ENCODE data around the gene CASP3. TPM values are rescaled to one million over a fixed set of nuclear protein-coding genes. Genes with fewer than 3 reads are reported as not detected.
A peak's percentile ranks its signal among the peaks of the same experiment; 100 is the strongest.
"Not testable (repeated sequence)": the region's sequence is repeated elsewhere in the genome, so short reads cannot be mapped to it uniquely, and the experiment has no call there.

CASP3 gene
- total RNA-seq, 1 experiment from 2014 or later: 13.2 TPM

- Histone ChIP-seq H3K4me1 (ENCODE audit: insufficient read depth, low read length) (no peaks in the 10 kb centered on the region), H3K9me3 (ENCODE audit: low read length) (no peaks in the 10 kb centered on the region), H3K79me2 (ENCODE audit: low read length) (no peaks in the 10 kb centered on the region), H3K27ac (ENCODE audit: low read length) (no peak overlapping the region), H2AFZ (ENCODE audit: low read length) (no peak overlapping the region), H3K4me3 (ENCODE audit: low read length) (no peak overlapping the region), H3K27me3 (ENCODE audit: low read length) (no peaks in the 10 kb centered on the region), H3K9me2 (replicated peaks; ENCODE audit: low read length) (no peaks in the 10 kb centered on the region), H3K4me2 (ENCODE audit: low read length) (no peak overlapping the region), H3K9ac (ENCODE audit: low read length) (no peak overlapping the region), H3K36me3 (ENCODE audit: low read depth, low read length) (no peaks in the 10 kb centered on the region), H3F3A (ENCODE audit: low read length, unreplicated experiment) (no peaks in the 10 kb centered on the region), H4K20me1 (ENCODE audit: low read length) (no peaks in the 10 kb centered on the region)
- intact Hi-C loops (cut with micrococcal nuclease): no loop called here
- BruUV-seq (replicated peaks): no TSS peak
- ChIA-PET CTCF (no interaction called here), POLR2A (ENCODE audit: unreplicated experiment) (interaction anchor here (0.6 kb wide), 1 partner anchor 1104 kb away, joined by 3 read pairs; no protein-coding TSS in a partner anchor)
- TF ChIP-seq CTCF (conservative IDR thresholded peaks at IDR 0.05; ENCODE audit: low read depth, low read length) (no peak), EZH2 (IDR thresholded peaks at IDR 0.05; ENCODE audit: low read length, unreplicated experiment) (no peak), EZH2phosphoT487 (IDR thresholded peaks at IDR 0.05; ENCODE audit: borderline replicate concordance, low read length) (no peak)
- DNase-seq (no peak), ATAC-seq (no peak)
Observed at GRCh38 chr4:184657144-184657543, 7.9 kb upstream of the CASP3 start.

- intact Hi-C loops (cut with micrococcal nuclease): no loop called here
- Histone ChIP-seq H3K9me2 (replicated peaks; ENCODE audit: low read length) (no peaks in the 10 kb centered on the region), H3K36me3 (ENCODE audit: low read depth, low read length) (no peaks in the 10 kb centered on the region), H3K9ac (ENCODE audit: low read length) (no peak overlapping the region), H3K27ac (ENCODE audit: low read length) (no peak overlapping the region), H3K27me3 (ENCODE audit: low read length) (no peaks in the 10 kb centered on the region), H4K20me1 (ENCODE audit: low read length) (no peaks in the 10 kb centered on the region), H3K9me3 (ENCODE audit: low read length) (no peaks in the 10 kb centered on the region), H3K4me2 (ENCODE audit: low read length) (no peak overlapping the region), H3K4me1 (ENCODE audit: insufficient read depth, low read length) (no peaks in the 10 kb centered on the region), H3K79me2 (ENCODE audit: low read length) (no peaks in the 10 kb centered on the region), H3F3A (ENCODE audit: low read length, unreplicated experiment) (no peaks in the 10 kb centered on the region), H3K4me3 (ENCODE audit: low read length) (no peak overlapping the region), H2AFZ (ENCODE audit: low read length) (no peak overlapping the region)
- POLR2A ChIA-PET (ENCODE audit: unreplicated experiment): no interaction called here
- TF ChIP-seq EZH2phosphoT487 (IDR thresholded peaks at IDR 0.05; ENCODE audit: borderline replicate concordance, low read length) (no peak), EZH2 (IDR thresholded peaks at IDR 0.05; ENCODE audit: low read length, unreplicated experiment) (no peak), CTCF (conservative IDR thresholded peaks at IDR 0.05; ENCODE audit: low read depth, low read length) (no peak)
- CTCF ChIA-PET: no interaction called here
- ATAC-seq (no peak), DNase-seq (no peak)
- no TSS peak for BruUV-seq (replicated peaks)
Observed at GRCh38 chr4:184655889-184656869, 6.9 kb upstream of the CASP3 start.

GRCh38 chr4:184653650-184654049, 4.4 kb upstream of the CASP3 start:
- Histone ChIP-seq H3K4me3 (ENCODE audit: low read length) (no peak overlapping the region), H3F3A (ENCODE audit: low read length, unreplicated experiment) (no peaks in the 10 kb centered on the region), H3K36me3 (ENCODE audit: low read depth, low read length) (no peaks in the 10 kb centered on the region), H2AFZ (ENCODE audit: low read length) (no peak overlapping the region), H3K27me3 (ENCODE audit: low read length) (no peaks in the 10 kb centered on the region), H3K4me1 (ENCODE audit: insufficient read depth, low read length) (peaks cover 10% of the 10 kb centered on the region; the same call in 1 of the 2 replicates), H3K4me2 (ENCODE audit: low read length) (no peak overlapping the region), H3K9ac (ENCODE audit: low read length) (no peak overlapping the region), H3K27ac (ENCODE audit: low read length) (no peak overlapping the region), H4K20me1 (ENCODE audit: low read length) (no peaks in the 10 kb centered on the region), H3K79me2 (ENCODE audit: low read length) (peaks cover 11% of the 10 kb centered on the region; the same call in 1 of the 2 replicates), H3K9me2 (replicated peaks; ENCODE audit: low read length) (no peaks in the 10 kb centered on the region), H3K9me3 (ENCODE audit: low read length) (no peaks in the 10 kb centered on the region)
- intact Hi-C loops (cut with micrococcal nuclease): no loop called here
- DNase-seq (peak; percentile 23), ATAC-seq (no peak)
- ChIA-PET CTCF (no interaction called here), POLR2A (ENCODE audit: unreplicated experiment) (no interaction called here)
- TF ChIP-seq EZH2phosphoT487 (IDR thresholded peaks at IDR 0.05; ENCODE audit: borderline replicate concordance, low read length) (no peak), EZH2 (IDR thresholded peaks at IDR 0.05; ENCODE audit: low read length, unreplicated experiment) (no peak), CTCF (conservative IDR thresholded peaks at IDR 0.05; ENCODE audit: low read depth, low read length) (no peak)
- no TSS peak for BruUV-seq (replicated peaks)

GRCh38 chr4:184652681-184653080, 3.4 kb upstream of the CASP3 start:
- H3K36me3 ChIP-seq (ENCODE audit: low read depth, low read length); BruUV-seq (replicated peaks); POLR2A ChIA-PET (ENCODE audit: unreplicated experiment); H3K9me3 ChIP-seq (ENCODE audit: low read length); H4K20me1 ChIP-seq (ENCODE audit: low read length); H3K27me3 ChIP-seq (ENCODE audit: low read length); H3K4me2 ChIP-seq (ENCODE audit: low read length); intact Hi-C loops (cut with micrococcal nuclease); H2AFZ ChIP-seq (ENCODE audit: low read length); H3K27ac ChIP-seq (ENCODE audit: low read length); ATAC-seq; DNase-seq; H3K4me3 ChIP-seq (ENCODE audit: low read length); CTCF ChIA-PET; H3F3A ChIP-seq (ENCODE audit: low read length, unreplicated experiment); H3K9me2 ChIP-seq (replicated peaks; ENCODE audit: low read length); H3K9ac ChIP-seq (ENCODE audit: low read length): not testable (repeated sequence)
- peaks cover 20% of the 10 kb centered on the region for H3K79me2 ChIP-seq (ENCODE audit: low read length)
- peaks cover 13% of the 10 kb centered on the region for H3K4me1 ChIP-seq (ENCODE audit: insufficient read depth, low read length)
